K562 (cell line): ENCODE data around the gene TM4SF20. TPM values are rescaled to one million over a fixed set of nuclear protein-coding genes. Genes with fewer than 3 reads are reported as not detected.

Experiments
- ATAC-seq: fragments of 200-7000 bp; cut with Tn5 transposase; 3 replicates; pipeline ENCODE4 v1.9.1; 2020; ENCODE audit warnings: moderate library complexity
- BruUV-seq: library from RNA; stranded (reverse); fragments of 400-500 nt; replicated peaks from 2 replicates; lab custom pipeline; 2021; lab: Mats Ljungman, UMichigan
- CTCF ChIA-PET: fragments of 300-600 bp; formaldehyde crosslinking; extraction: SDS; loops from one replicate; lab custom pipeline; 2021; ENCODE audit warnings: low intra/inter-chr PET ratio; lab: Yijun Ruan, JAX
- POLR2A ChIA-PET: fragments of 300-600, 350-650 bp; sonication (Branson Sonifier 250); formaldehyde crosslinking; extraction: SDS; loops from one replicate; lab custom pipeline; 2021; ENCODE audit warnings: antibody characterized with exemption, inconsistent platforms; lab: Yijun Ruan, JAX
- DNase-seq, 4 experiments: peaks; one replicate each; pipeline versions ENCODE4 v3.0.0 to v3.0.0-alpha.2; 2011 to 2018; ENCODE audit warnings: low spot score in 3 of 4, mixed read lengths in 3 of 4; ENCODE audit errors: extremely low read depth in 1 of 4
- FAIRE-seq: peaks from 2 replicates; lab custom pipeline; 2011; peaks lifted over from hg19 to GRCh38; lab: Jason Lieb, UNC
- H2AFZ ChIP-seq: 2 replicates; pipeline ENCODE4 v1.6.0; 2011; ENCODE audit warnings: low read depth, low read length, control low read depth, inconsistent platforms
- H3K27ac ChIP-seq: fragments of 200-600 bp; 3 replicates; pipeline ENCODE4 v1.8.0; 2011; ENCODE audit warnings: low read depth, mild to moderate bottlenecking, control low read depth, inconsistent platforms, low read length, moderate library complexity, mixed read lengths; ENCODE audit errors: extremely low read depth
- H3K27me3 ChIP-seq, 2 experiments: fragments of 300-600 bp in 1 of 2; 2 replicates in 1 of 2; 3 replicates in 1 of 2; pipeline versions ENCODE4 v1.6.0 to v1.8.0; 2011; ENCODE audit warnings: inconsistent platforms in 2 of 2, low read length in 2 of 2, mild to moderate bottlenecking in 1 of 2, mixed read lengths in 1 of 2, moderate library complexity in 1 of 2; ENCODE audit not compliant: control insufficient read depth in 2 of 2, insufficient read depth in 2 of 2
- H3K36me3 ChIP-seq: fragments of 300-600 bp; 3 replicates; pipeline ENCODE4 v1.8.0; 2011; ENCODE audit warnings: mild to moderate bottlenecking, low read length, inconsistent platforms; ENCODE audit not compliant: control insufficient read depth, insufficient read depth
- H3K4me1 ChIP-seq, 2 experiments: fragments of 200-600 bp in 1 of 2; replicated peaks in 1 of 2; 2 replicates in 1 of 2; 3 replicates in 1 of 2; pipeline versions ENCODE4 v1.5.1 to v1.8.0; 2011; ENCODE audit warnings: inconsistent platforms in 2 of 2, low read length in 2 of 2, mild to moderate bottlenecking in 1 of 2, mixed read lengths in 1 of 2, moderate library complexity in 1 of 2; ENCODE audit not compliant: control insufficient read depth in 2 of 2, insufficient read depth in 2 of 2
- H3K4me2 ChIP-seq: 2 replicates; pipeline ENCODE4 v1.6.1; 2011; ENCODE audit warnings: low read length, control low read depth, inconsistent platforms, mixed read lengths; ENCODE audit not compliant: insufficient read depth
- H3K4me3 ChIP-seq: fragments of 200-600 bp; sonication (generic), shearing (Covaris generic); 2 replicates; pipeline ENCODE4 v1.5.1; 2016; ENCODE audit warnings: control low read depth, inconsistent platforms
- H3K79me2 ChIP-seq: fragments of 200-600 bp; 3 replicates; pipeline ENCODE4 v1.8.0; 2011; ENCODE audit warnings: low read length, inconsistent platforms; ENCODE audit not compliant: control insufficient read depth, insufficient read depth
- H3K9ac ChIP-seq, 2 experiments: 2 replicates each; pipeline versions ENCODE4 v1.6.0 to v1.6.1; 2011; ENCODE audit warnings: low read depth in 2 of 2, low read length in 2 of 2, control low read depth in 1 of 2, inconsistent platforms in 1 of 2, mild to moderate bottlenecking in 1 of 2, mixed read lengths in 1 of 2; ENCODE audit not compliant: insufficient read depth in 1 of 2
- H3K9me1 ChIP-seq: one replicate; pipeline ENCODE4 v1.6.0; 2011; ENCODE audit warnings: inconsistent platforms, mild to moderate bottlenecking, low read length, moderate library complexity; ENCODE audit not compliant: control insufficient read depth, insufficient read depth
- H3K9me3 ChIP-seq: replicated peaks from 2 replicates; pipeline ENCODE4 v1.5.1; 2011; ENCODE audit warnings: low read depth, low read length, inconsistent platforms; ENCODE audit not compliant: control insufficient read depth, insufficient read depth
- H4K20me1 ChIP-seq: replicated peaks from 2 replicates; pipeline ENCODE4 v1.6.1; 2011; ENCODE audit warnings: low read length, inconsistent platforms, mixed read lengths; ENCODE audit not compliant: control insufficient read depth, insufficient read depth
- RBBP5 ChIP-seq: fragments of 200-600 bp; sonication (generic); IDR thresholded peaks from 2 replicates; pipeline ENCODE4 v1.6.1; 2012; ENCODE audit warnings: borderline replicate concordance, mild to moderate bottlenecking, low read length, control low read depth, inconsistent platforms; ENCODE audit not compliant: insufficient read depth, poor library complexity, severe bottlenecking
- SIN3A ChIP-seq, 2 experiments: fragments of 150-350 bp in 1 of 2; IDR thresholded peaks; 2 replicates each; pipeline ENCODE4 v1.6.1; 2011 to 2016; ENCODE audit warnings: borderline replicate concordance in 2 of 2, low read depth in 2 of 2, low read length in 2 of 2, mild to moderate bottlenecking in 2 of 2, moderate library complexity in 2 of 2; ENCODE audit not compliant: control insufficient read depth in 1 of 2
- ZBTB12 ChIP-seq: fragments of 250-450 bp; sonication (Bioruptor Pico); IDR thresholded peaks from 2 replicates; pipeline ENCODE4 v1.4.0; 2020
- ZNF644 ChIP-seq: fragments of 200-800 bp; sonication (Bioruptor generic); IDR thresholded peaks from 2 replicates; pipeline ENCODE4 v1.6.1; 2016; ENCODE audit warnings: low read depth, missing genetic modification characterization, missing compliant biosample characterization
- WGBS: fragments of 100-300 bp; shearing (Covaris generic); methylation state at CpG from one replicate; pipeline ENCODE4 v1.1.6; 2016; ENCODE audit warnings: low coverage, mixed read lengths; ENCODE audit not compliant: insufficient coverage; ENCODE audit errors: missing lambda C conversion rate; 5-methylcytosine and 5-hydroxymethylcytosine counted together
- in situ Hi-C: fragments of 300-500 bp; cut with MboI; formaldehyde crosslinking; loops from 4 replicates; pipeline ENCODE4 v1.15.0; 2018; ENCODE audit warnings: inconsistent platforms, mixed read lengths
- intact Hi-C: fragments of 100-400 bp; cut with micrococcal nuclease; formaldehyde crosslinking; loops from 2 replicates; pipeline ENCODE4 v1.14.2; 2022
- polyA plus RNA-seq, 8 experiments: library from polyadenylated mRNA; depleted of rRNA in 4 of 8; stranded (reverse) in 5 of 8; unstranded in 3 of 8; fragments of >200 nt; fragmentation: Nextera tagmentation in 2 of 8; fragmentation: Illumina TruSeq in 1 of 8; extraction: Ambion mirVana in 2 of 8; extraction: Trizol in 1 of 8; gene quantifications; 2 replicates each; pipeline versions ENCODE4 v1.2.1 to v1.2.3, GENCODE V29; 2011 to 2014; ENCODE audit warnings: inconsistent platforms in 1 of 8, missing spikeins in 1 of 8
- total RNA-seq, 7 experiments: library from RNA; depleted of rRNA in 6 of 7; stranded (reverse); fragments of >200 nt in 6 of 7; fragmentation: Illumina TruSeq in 2 of 7; extraction: Trizol in 2 of 7; gene quantifications; 2 replicates each; pipeline versions ENCODE4 v1.2.1 to v1.2.3, GENCODE V29; 2011 to 2021; ENCODE audit warnings: low replicate concordance in 1 of 7

The TM4SF20 gene
- total and polyA plus RNA-seq, 9 of the 15 experiments (the other 6 are each of a cell fraction or from before 2014, with no cell fraction given) = not detected

GRCh38 chr2:227325839-227326195 lies 53.3 kb downstream of the TM4SF20 start:
- peaks cover 40% of the 10 kb centered on the region for H3K79me2 ChIP-seq
- H3K36me3 ChIP-seq = peaks cover 18% of the 10 kb centered on the region
- no peaks in the 10 kb centered on the region for H4K20me1 ChIP-seq
- in situ Hi-C loops (no loop called here), intact Hi-C loops (loop anchor here (10.0 kb wide), 1 partner anchor 191 kb away; no protein-coding TSS in a partner anchor)
- ChIA-PET CTCF (no interaction called here), POLR2A (interaction anchor here (0.5 to 1.5 kb wide), 3 partner anchors 10 to 507 kb away, joined by 3 to 4 read pairs (median 3); no protein-coding TSS in a partner anchor)
- peaks cover 4 to 7% of the 10 kb centered on the region in 2 experiments; a peak in 2 of 5 replicates for H3K4me1 ChIP-seq
- peak overlapping the region; percentile 89 for H2AFZ ChIP-seq
- ATAC-seq (peak; percentile 59), DNase-seq (peak; percentile 8 to 48 (median 15)), FAIRE-seq (no peak)
- H3K27ac ChIP-seq = peak overlapping the region; percentile 78
- TF ChIP-seq RBBP5 (peak; percentile 4), SIN3A (IDR thresholded peaks at IDR 0.05; ENCODE audit: borderline replicate concordance in 2 of 2, control insufficient read depth in 1 of 2, low read depth in 2 of 2, low read length in 2 of 2) (0 out of 4 replicates have a peak, but pooled peaks of 1 of the 2 experiments have one; percentile 20), ZNF644 (tag) (no peak), ZBTB12 (no peak)
- H3K9ac ChIP-seq = peak overlapping the region; percentile 78 to 94
- H3K27me3 ChIP-seq = no peaks in the 10 kb centered on the region
- peaks cover 6% of the 10 kb centered on the region; the same call in 1 of the 2 replicates for H3K9me3 ChIP-seq
- BruUV-seq = no TSS peak
- WGBS = 0% methylated on average over 11 of the region's 13 CpGs
- H3K4me2 ChIP-seq = peak overlapping the region; percentile 76
- H3K9me1 ChIP-seq = no peaks in the 10 kb centered on the region
- H3K4me3 ChIP-seq = peak overlapping the region; percentile 76
